HCT116 (cell line): ENCODE data around the gene ZEB2. TPM values are rescaled to one million over a fixed set of nuclear protein-coding genes. Genes with fewer than 3 reads are reported as not detected.

Experiments used
- ATAC-seq: fragments of 200-7000 bp; cut with Tn5 transposase; 2 replicates; pipeline ENCODE4 v1.9.1; 2020; ENCODE audit warnings: mild to moderate bottlenecking, moderate library complexity
- BruUV-seq: library from RNA; stranded (reverse); fragments of 400-500 nt; replicated peaks from 2 replicates; lab custom pipeline; 2021; lab: Mats Ljungman, UMichigan
- CTCF ChIA-PET: fragments of 300-600 bp; sonication (Branson Sonifier 250); formaldehyde crosslinking; loops from one replicate; lab custom pipeline; 2021; ENCODE audit warnings: antibody characterized with exemption; lab: Charles Lee
- POLR2A ChIA-PET: fragments of 300-600, 350-600 bp; sonication (Branson Sonifier 250); formaldehyde crosslinking; loops from one replicate; lab custom pipeline; 2021; ENCODE audit warnings: antibody characterized with exemption; lab: Charles Lee
- RAD21 ChIA-PET, 2 experiments: fragments of 300-600 bp; sonication (Branson Sonifier 250); formaldehyde crosslinking; loops; one replicate each; lab custom pipeline; 2023; ENCODE audit warnings: low total read pairs in 2 of 2; ENCODE audit not compliant: uncharacterized antibody in 2 of 2, unreplicated experiment in 2 of 2, low non-redundant PET in 1 of 2; lab: Charles Lee
- DNase-seq: peaks from one replicate; pipeline ENCODE4 v3.0.0-alpha.2; 2010; ENCODE audit warnings: low read depth, low spot score
- H2AFZ ChIP-seq: fragments of 200-600 bp; shearing (Covaris generic), sonication (generic); 2 replicates; pipeline ENCODE4 v1.6.1; 2017; ENCODE audit warnings: low read depth, mixed run types, mixed read lengths, antibody characterized with exemption, low read length; ENCODE audit not compliant: poor library complexity, severe bottlenecking
- H3K27ac ChIP-seq: 2 replicates; pipeline ENCODE4 v1.5.1; 2012; ENCODE audit warnings: low read depth, low read length
- H3K27me3 ChIP-seq: fragments of 200-600 bp; sonication (generic); 2 replicates; pipeline ENCODE4 v1.6.1; 2016; ENCODE audit warnings: mixed run types, low read length, mixed read lengths; ENCODE audit not compliant: insufficient read depth
- H3K36me3 ChIP-seq, 2 experiments: fragments of 200-500 bp in 1 of 2; fragments of 200-600 bp in 1 of 2; sonication (Bioruptor generic) in 1 of 2; sonication (generic) in 1 of 2; 2 replicates each; pipeline versions ENCODE4 v1.5.1 to v1.6.1; 2014 to 2016; ENCODE audit warnings: low read length in 2 of 2, inconsistent platforms in 1 of 2, mixed read lengths in 1 of 2, mixed run types in 1 of 2; ENCODE audit not compliant: insufficient read depth in 2 of 2, control insufficient read depth in 1 of 2
- H3K4me1 ChIP-seq, 2 experiments: fragments of 200-600 bp in 1 of 2; sonication (generic) in 1 of 2; 2 replicates each; pipeline versions ENCODE4 v1.5.1 to v1.6.1; 2012 to 2017; ENCODE audit warnings: low read length in 2 of 2, inconsistent platforms in 1 of 2, mild to moderate bottlenecking in 1 of 2, mixed read lengths in 1 of 2, mixed run types in 1 of 2, moderate library complexity in 1 of 2; ENCODE audit not compliant: insufficient read depth in 2 of 2, control insufficient read depth in 1 of 2
- H3K4me2 ChIP-seq: fragments of 200-600 bp; sonication (generic); 2 replicates; pipeline ENCODE4 v1.6.1; 2017; ENCODE audit warnings: mixed run types, low read length, mixed read lengths
- H3K4me3 ChIP-seq, 2 experiments: fragments of 200-600 bp in 1 of 2; sonication (generic) in 1 of 2; replicated peaks in 1 of 2; 2 replicates each; pipeline ENCODE4 v1.5.1; 2011 to 2016; ENCODE audit warnings: low read length in 2 of 2, control low read depth in 1 of 2, low read depth in 1 of 2, mild to moderate bottlenecking in 1 of 2, mixed read lengths in 1 of 2, mixed run types in 1 of 2
- H3K79me2 ChIP-seq: fragments of 200-600 bp; sonication (generic); 2 replicates; pipeline ENCODE4 v1.6.1; 2017; ENCODE audit warnings: mild to moderate bottlenecking, mixed run types, low read length, moderate library complexity, mixed read lengths; ENCODE audit not compliant: insufficient read depth
- H3K9ac ChIP-seq: fragments of 200-600 bp; sonication (generic); 2 replicates; pipeline ENCODE4 v1.6.1; 2016; ENCODE audit warnings: low read length, mixed read lengths
- H3K9me2 ChIP-seq: fragments of 200-600 bp; sonication (generic), shearing (Covaris generic); 2 replicates; pipeline ENCODE4 v1.6.1; 2017; ENCODE audit warnings: mixed run types, mild to moderate bottlenecking, moderate library complexity; ENCODE audit not compliant: insufficient read depth
- H3K9me3 ChIP-seq, 2 experiments: fragments of 200-500 bp in 1 of 2; fragments of 200-600 bp in 1 of 2; sonication (Bioruptor generic) in 1 of 2; sonication (generic) in 1 of 2; 2 replicates each; pipeline ENCODE4 v1.6.1; 2014 to 2017; ENCODE audit warnings: low read length in 2 of 2, mixed read lengths in 2 of 2, inconsistent platforms in 1 of 2, low read depth in 1 of 2, mild to moderate bottlenecking in 1 of 2, mixed run types in 1 of 2, moderate library complexity in 1 of 2; ENCODE audit not compliant: control insufficient read depth in 1 of 2, insufficient read depth in 1 of 2
- H4K20me1 ChIP-seq: fragments of 200-600 bp; sonication (generic), shearing (Covaris generic); 2 replicates; pipeline ENCODE4 v1.6.1; 2017; ENCODE audit warnings: mixed run types, mild to moderate bottlenecking, moderate library complexity; ENCODE audit not compliant: insufficient read depth
- ATF3 ChIP-seq: IDR thresholded peaks from 2 replicates; pipeline ENCODE4 v1.6.1; 2012
- CBX3 ChIP-seq: IDR thresholded peaks from 2 replicates; pipeline ENCODE4 v1.6.1; 2012; ENCODE audit warnings: low read depth
- CEBPB ChIP-seq: IDR thresholded peaks from 2 replicates; pipeline ENCODE4 v1.6.1; 2012; ENCODE audit warnings: low read depth
- EGR1 ChIP-seq: IDR thresholded peaks from 2 replicates; pipeline ENCODE4 v1.6.1; 2012; ENCODE audit warnings: low read depth
- ELF1 ChIP-seq: IDR thresholded peaks from 2 replicates; pipeline ENCODE4 v1.6.1; 2012; ENCODE audit warnings: low read depth, borderline replicate concordance
- EZH2 ChIP-seq: fragments of 200-600 bp; sonication (generic); IDR thresholded peaks from 2 replicates; pipeline ENCODE4 v1.6.1; 2017; ENCODE audit warnings: antibody characterized with exemption, mixed run types
- EZH2phosphoT487 ChIP-seq: fragments of 200-600 bp; IDR thresholded peaks from 2 replicates; pipeline ENCODE4 v1.6.1; 2018; ENCODE audit warnings: antibody characterized with exemption, borderline replicate concordance
- FOSL1 ChIP-seq: IDR thresholded peaks from 2 replicates; pipeline ENCODE4 v1.6.1; 2012; ENCODE audit warnings: low read depth
- JUND ChIP-seq: IDR thresholded peaks from 2 replicates; pipeline ENCODE4 v1.6.1; 2012
- MAX ChIP-seq: IDR thresholded peaks from 2 replicates; pipeline ENCODE4 v1.6.1; 2012
- POLR2A ChIP-seq: IDR thresholded peaks from 2 replicates; pipeline ENCODE4 v1.7.0; 2011; ENCODE audit warnings: borderline replicate concordance; ENCODE audit not compliant: insufficient read depth, insufficient read length; ENCODE audit errors: extremely low read depth
- POLR2AphosphoS5 ChIP-seq: IDR thresholded peaks from 2 replicates; pipeline ENCODE4 v1.6.1; 2011; ENCODE audit warnings: mild to moderate bottlenecking, low read depth, low read length, moderate library complexity
- REST ChIP-seq: IDR thresholded peaks from 2 replicates; pipeline ENCODE4 v1.6.1; 2012; ENCODE audit warnings: low read depth
- SIN3A ChIP-seq: IDR thresholded peaks from 2 replicates; pipeline ENCODE4 v1.6.1; 2012; ENCODE audit warnings: low read depth
- SRF ChIP-seq: IDR thresholded peaks from 2 replicates; pipeline ENCODE4 v1.6.1; 2012; ENCODE audit warnings: low read depth
- TCF7L2 ChIP-seq: IDR thresholded peaks from 2 replicates; pipeline ENCODE4 v1.7.0; 2011; ENCODE audit warnings: borderline replicate concordance, inconsistent platforms; ENCODE audit not compliant: insufficient read depth, insufficient read length; ENCODE audit errors: extremely low read depth
- YY1 ChIP-seq: IDR thresholded peaks from 2 replicates; pipeline ENCODE4 v1.6.1; 2011; ENCODE audit warnings: low read length, low read depth, moderate library complexity, mild to moderate bottlenecking; ENCODE audit not compliant: insufficient replicate concordance; ENCODE audit errors: extremely low read depth
- ZBTB33 ChIP-seq: IDR thresholded peaks from 2 replicates; pipeline ENCODE4 v1.6.1; 2011; ENCODE audit warnings: mild to moderate bottlenecking, low read length, moderate library complexity; ENCODE audit not compliant: insufficient replicate concordance; ENCODE audit errors: extremely low read depth
- ZNF274 ChIP-seq: fragments of 200-500 bp; sonication (Bioruptor generic); IDR thresholded peaks from 2 replicates; pipeline ENCODE4 v1.6.1; 2014; ENCODE audit warnings: mild to moderate bottlenecking, low read depth, low read length, inconsistent platforms
- intact Hi-C: fragments of 100-400 bp; cut with micrococcal nuclease; formaldehyde crosslinking; loops from 2 replicates; pipeline ENCODE4 v1.10.0; 2022
- total RNA-seq: library from RNA; stranded (reverse); gene quantifications from one replicate; pipeline ENCODE4 v1.2.1, GENCODE V29; 2021; ENCODE audit not compliant: unreplicated experiment

ZEB2 gene
- total RNA-seq, 1 experiment from 2014 or later, result 0.81 TPM

GRCh38 chr2:144523596-144524117, 3.7 kb upstream of the ZEB2 start:
- H3K9me2 ChIP-seq, result no peaks in the 10 kb centered on the region
- no peaks in the 10 kb centered on the region for H4K20me1 ChIP-seq
- ATAC-seq (no peak), DNase-seq (no peak)
- peaks cover 0 to 5% of the 10 kb centered on the region in 2 experiments; a peak in 1 of 4 replicates for H3K4me1 ChIP-seq
- no peaks in the 10 kb centered on the region for H3K36me3 ChIP-seq
- no peaks in the 10 kb centered on the region for H3K79me2 ChIP-seq
- H3K4me2 ChIP-seq, result no peak overlapping the region
- no peak overlapping the region for H3K9ac ChIP-seq
- H3K27ac ChIP-seq, result no peak overlapping the region
- ChIA-PET RAD21 (no interaction called here), POLR2A (no interaction called here), CTCF (no interaction called here)
- intact Hi-C loops, result no loop called here
- H3K27me3 ChIP-seq, result peaks cover 18% of the 10 kb centered on the region; the same call in 1 of the 2 replicates
- TF ChIP-seq JUND (no peak), ELF1 (no peak), EZH2 (no peak), SIN3A (no peak), POLR2A (no peak), EGR1 (no peak), EZH2phosphoT487 (no peak), TCF7L2 (no peak), CBX3 (no peak), MAX (no peak), REST (no peak), YY1 (no peak), ZNF274 (no peak), SRF (no peak), ATF3 (no peak), POLR2AphosphoS5 (no peak), ZBTB33 (no peak), CEBPB (no peak), FOSL1 (no peak)
- no peak overlapping the region for H3K4me3 ChIP-seq
- no peak overlapping the region for H2AFZ ChIP-seq
- H3K9me3 ChIP-seq, result no peaks in the 10 kb centered on the region
- no TSS peak for BruUV-seq
